G401 (cell line): ENCODE data around the gene PBX4. TPM values are rescaled to one million over a fixed set of nuclear protein-coding genes. Genes with fewer than 3 reads are reported as not detected.

Experiments used
- DNase-seq: peaks from one replicate; pipeline ENCODE4 v3.0.0-alpha.2; 2015; ENCODE audit warnings: low spot score
- in situ Hi-C: cut with HindIII; loops from 2 replicates; pipeline ENCODE4 v1.10.0; 2016; ENCODE audit warnings: low sequenced_read_pairs, mixed read lengths
- total RNA-seq: library from RNA; depleted of rRNA; stranded (reverse); fragments of >200 nt; shearing (Covaris generic); gene quantifications from 2 replicates; pipeline ENCODE4 v1.2.3, GENCODE V29; 2014

PBX4 gene
- total RNA-seq, 1 experiment from 2014 or later, result 7.7 TPM

GRCh38 chr19:19567391-19567790 lies 51.1 kb downstream of the PBX4 start:
- no peak for DNase-seq

GRCh38 chr19:19566306-19566705 lies 52.2 kb downstream of the PBX4 start:
- in situ Hi-C loops, result no loop called here

More at GRCh38 chr19:19567391-19567790, 51.1 kb downstream of the PBX4 start:
- in situ Hi-C loops, result no loop called here

DNA sequence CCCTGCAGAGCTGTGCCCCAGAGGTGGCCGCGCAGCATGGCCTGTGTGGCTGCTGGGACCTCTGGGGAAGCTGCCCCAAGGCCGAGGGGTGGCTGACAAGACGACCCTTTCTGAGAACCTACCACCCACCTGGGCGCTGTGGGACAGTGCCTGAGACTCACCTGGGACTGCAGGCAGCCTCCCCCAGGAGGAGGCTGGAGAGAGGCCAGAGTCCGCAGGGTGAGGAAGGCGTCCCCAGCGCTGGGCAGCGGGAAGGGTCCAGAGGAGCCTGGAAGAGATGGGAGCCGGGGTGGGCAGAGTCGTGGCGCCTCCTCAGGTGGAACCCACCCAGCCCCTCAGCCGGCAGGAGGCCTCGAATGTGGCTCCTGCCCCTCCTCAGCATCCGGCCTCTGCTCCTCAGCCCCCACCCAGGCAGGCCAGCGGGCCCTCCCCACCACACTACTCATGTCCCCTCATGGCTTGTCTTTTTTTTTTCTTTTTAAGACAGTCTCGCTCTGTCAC lies 55.1 kb downstream of the PBX4 start:
- DNase-seq, result no peak
- in situ Hi-C loops, result no loop called here

More at GRCh38 chr19:19566306-19566705, 52.2 kb downstream of the PBX4 start:
- DNase-seq, result no peak

- in situ Hi-C loops, result no loop called here
- no peak for DNase-seq
Observed at GRCh38 chr19:19562665-19563347, 55.7 kb downstream of the PBX4 start.

DNA sequence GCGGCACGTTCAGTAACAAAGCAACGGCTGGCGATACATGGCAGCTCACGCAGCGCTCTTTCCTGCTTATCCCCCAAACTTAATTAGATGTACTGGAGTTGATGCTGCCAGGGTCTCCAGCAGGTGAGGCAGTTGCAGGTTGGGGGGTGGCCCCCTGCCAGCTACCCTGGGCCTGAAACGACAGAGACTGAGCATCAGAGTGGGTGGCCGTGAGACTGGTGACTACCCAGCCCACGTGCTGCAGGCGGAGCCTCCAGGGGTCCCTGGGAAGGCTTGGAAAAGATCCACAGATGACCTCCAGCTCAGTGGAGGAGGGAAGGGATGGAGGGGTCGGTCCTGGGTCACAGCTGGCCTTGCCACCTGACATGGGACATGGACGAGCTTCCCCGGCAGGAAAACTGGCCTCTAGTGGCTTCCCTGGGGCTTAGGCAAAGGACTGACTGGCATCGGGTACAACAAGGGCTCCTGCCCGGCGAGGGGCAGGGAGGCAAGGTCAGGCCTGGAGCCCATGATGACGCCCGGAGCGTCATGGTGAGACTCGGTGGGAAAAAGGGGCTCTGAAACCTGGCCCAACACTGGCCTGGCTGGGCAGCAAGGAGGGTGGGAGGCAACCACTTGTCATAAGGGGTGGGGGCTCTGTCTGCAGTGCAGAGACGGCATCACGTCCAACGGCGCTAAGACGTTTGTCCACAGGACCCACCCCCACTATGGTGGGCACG lies 56.4 kb downstream of the PBX4 start:
- DNase-seq, result no peak
- in situ Hi-C loops, result no loop called here

DNA sequence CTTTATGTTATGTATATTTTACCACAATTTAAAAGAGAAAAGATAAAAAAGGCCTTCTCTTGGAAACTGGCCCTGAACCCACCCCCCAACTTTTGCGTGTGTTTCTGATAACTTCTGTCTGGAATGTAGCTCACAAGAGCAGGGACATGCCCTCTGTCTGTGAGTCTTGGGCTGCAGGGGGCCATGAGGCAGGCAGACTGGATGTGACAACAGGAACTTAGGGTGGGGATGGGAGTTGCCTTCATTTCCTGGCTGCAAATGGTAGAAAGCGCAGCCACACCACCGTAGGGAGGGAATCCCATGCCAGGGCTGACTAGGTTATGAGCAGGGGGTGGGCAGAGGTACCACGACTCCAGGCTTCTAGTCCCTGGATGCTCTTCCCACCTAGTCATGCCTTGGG lies 58.6 kb downstream of the PBX4 start:
- no peak for DNase-seq
- in situ Hi-C loops, result no loop called here

- in situ Hi-C loops, result no loop called here
- no peak for DNase-seq
Observed at GRCh38 chr19:19558636-19559035, 59.9 kb downstream of the PBX4 start.

GRCh38 chr19:19558055-19558454 lies 60.4 kb downstream of the PBX4 start:
- no peak for DNase-seq
- in situ Hi-C loops, result no loop called here

- no peak for DNase-seq
- in situ Hi-C loops, result no loop called here
Observed at GRCh38 chr19:19554074-19555023, 64.1 kb downstream of the PBX4 start.

- in situ Hi-C loops, result no loop called here
- DNase-seq, result no peak
Observed at GRCh38 chr19:19553670-19554069, 64.8 kb downstream of the PBX4 start.

DNA sequence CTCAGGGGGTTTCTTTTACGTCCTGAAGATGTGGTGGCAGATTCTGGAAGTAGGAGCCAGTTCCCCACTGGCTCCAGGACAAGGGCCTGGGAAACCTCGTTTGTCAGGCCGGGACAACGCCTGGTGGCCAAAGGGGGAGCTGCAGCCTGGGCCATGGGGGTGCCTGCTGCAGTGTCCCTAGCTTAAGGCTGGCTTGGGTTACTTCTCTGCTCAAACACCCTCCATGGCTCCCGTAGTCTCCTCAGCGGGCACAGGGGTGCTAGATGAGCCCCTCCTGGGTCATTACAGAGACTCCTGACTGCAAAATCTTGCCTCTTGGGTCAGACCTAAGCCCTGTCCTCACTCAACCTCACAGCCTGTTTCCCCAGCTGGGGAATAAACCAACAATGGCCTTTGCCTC lies 65.7 kb downstream of the PBX4 start:
- DNase-seq, result no peak
- in situ Hi-C loops, result no loop called here

- no peak for DNase-seq
- in situ Hi-C loops, result no loop called here
Observed at GRCh38 chr19:19551853-19552192, 66.7 kb downstream of the PBX4 start.

- in situ Hi-C loops, result no loop called here
- no peak for DNase-seq
Observed at GRCh38 chr19:19550972-19551852, 67.3 kb downstream of the PBX4 start.

DNA sequence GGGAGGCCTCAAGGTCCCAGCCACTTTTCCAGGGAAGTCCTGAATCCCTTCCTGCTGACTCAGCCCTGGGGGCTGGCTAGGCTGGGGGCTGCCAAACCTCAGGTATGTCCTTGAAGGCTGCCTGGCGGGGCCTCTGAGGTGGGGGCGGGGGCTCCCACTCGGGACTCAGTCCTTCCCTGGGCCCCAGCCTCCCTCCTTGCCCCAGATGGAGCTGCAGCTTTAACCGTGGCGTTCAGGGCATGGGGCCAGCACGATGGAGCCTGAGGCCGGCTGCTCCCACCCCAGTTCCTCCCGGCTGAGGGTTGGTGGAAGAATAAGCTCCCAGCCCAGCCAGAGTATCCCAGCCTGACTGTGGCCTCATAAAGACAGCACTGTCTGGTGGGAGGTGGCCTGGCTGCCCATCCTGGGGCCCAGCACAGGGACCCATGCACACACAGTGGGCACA lies 68.0 kb downstream of the PBX4 start:
- no peak for DNase-seq
- in situ Hi-C loops, result no loop called here

DNA sequence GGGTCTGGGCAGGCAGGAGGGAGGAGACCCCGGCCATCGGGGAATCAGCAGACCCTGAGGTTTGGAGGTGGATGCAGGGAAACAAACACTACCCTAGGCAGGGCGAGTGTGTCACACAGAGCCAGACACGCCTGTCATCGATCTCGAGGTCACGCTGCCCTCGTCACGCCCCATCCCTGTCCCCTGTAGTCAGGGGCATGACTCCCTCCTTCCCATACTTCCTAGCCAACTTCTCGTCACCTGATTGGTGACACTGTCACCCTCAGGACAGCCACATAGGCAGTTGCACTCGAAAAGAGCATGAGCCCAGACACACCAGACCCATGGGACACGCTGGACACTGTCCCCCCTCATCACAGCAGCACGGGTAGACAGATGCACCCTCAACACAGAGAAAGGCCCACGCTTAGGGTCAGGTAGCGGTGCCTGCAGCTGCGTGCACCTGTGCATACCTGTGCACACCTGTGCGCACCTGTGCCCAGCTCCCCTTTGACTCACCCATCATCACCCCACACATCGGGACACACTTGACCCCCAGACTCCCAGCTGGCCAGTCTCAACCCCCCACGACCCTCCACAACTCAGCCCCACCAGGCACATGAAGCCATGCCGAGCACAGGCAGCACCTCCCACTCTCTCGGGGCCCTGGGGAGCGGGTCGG lies 68.6 kb downstream of the PBX4 start:
- no peak for DNase-seq
- in situ Hi-C loops, result no loop called here

DNA sequence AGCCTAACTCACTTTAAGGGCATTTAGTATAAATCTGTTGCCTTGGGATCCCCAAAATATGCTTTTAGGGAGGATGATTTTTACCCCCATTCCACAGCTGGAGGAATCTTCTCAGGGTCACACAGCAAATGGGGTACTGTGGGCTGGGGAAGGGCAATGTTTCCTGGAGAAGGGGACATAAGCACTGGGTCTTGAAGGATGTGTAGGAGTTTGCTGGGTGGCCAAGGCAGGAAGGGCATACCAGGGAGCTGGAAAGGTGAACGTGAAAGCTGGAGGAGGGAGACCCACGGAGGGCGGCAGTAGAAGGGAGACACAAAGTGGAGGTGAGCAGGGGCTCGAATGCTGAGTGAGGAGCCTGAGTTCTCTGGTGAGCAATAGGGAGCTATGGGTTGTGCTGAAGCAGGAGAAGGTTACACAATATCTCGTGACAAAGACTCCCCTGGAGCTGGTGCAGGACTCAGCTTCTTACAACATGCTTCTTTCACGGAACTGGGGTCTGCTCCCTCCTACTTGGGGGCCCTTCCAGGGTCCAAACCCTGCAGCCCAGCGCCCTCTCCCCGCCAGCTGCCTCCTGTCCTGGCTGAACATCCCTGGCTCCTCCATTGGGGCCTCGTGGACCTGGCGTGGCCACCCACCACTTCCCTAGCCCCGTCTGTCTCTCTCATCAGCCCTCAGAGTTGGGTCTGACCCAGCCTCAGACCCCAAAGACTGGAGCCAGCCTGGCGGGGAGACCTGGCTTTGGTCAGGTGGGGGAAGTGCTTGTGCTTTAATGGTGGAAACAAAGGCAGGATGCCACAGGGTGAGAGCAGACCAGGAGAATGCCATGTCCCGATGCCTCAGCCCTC lies 69.3 kb downstream of the PBX4 start:
- no peak for DNase-seq
- in situ Hi-C loops, result no loop called here

DNA sequence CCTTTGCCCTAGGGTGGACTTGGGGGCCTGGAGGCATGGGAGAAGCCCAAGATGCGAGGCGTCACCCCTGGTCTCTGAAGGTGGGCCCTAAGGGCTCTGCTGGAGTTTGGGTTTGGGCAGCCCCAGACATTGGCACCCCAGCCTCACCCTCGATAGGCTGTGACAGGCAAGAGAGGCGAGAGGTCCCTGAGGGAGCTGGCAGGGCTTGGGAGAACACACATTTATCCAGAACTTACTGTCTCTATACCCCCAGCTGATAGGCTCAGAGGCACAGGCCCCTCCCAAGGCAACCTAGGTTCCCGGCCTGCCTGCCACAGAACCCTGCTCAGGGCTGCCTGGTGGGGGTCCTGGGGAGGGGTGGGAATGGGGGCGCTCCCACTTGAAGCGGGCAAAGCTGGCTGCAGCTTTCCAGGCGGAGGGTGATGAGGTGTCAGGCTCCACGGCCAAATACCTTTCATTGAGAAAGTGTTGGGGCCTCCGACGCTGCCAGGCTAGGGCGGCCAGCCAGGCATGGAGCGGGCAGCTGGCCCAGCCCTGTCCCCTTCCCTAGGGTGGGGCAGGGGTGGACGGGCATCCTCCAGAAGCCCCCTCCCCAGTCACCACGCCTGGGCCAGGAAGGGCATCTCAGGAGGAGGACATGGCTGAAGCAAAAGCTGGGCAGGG lies 70.7 kb downstream of the PBX4 start:
- in situ Hi-C loops, result no loop called here
- DNase-seq, result no peak
